Thymus (tissue), 11 donors: ENCODE data around the gene MXD1. TPM values are rescaled to one million over a fixed set of nuclear protein-coding genes. Genes with fewer than 3 reads are reported as not detected.

Experiments used
- DNase-seq, 9 donors: peaks; one replicate each; pipeline ENCODE4 v3.0.0-alpha.2; 2013; ENCODE audit warnings: low spot score in 9 of 9, low read depth in 6 of 9, missing footprints in 1 of 9
- H3K27ac ChIP-seq, 2 donors: one replicate each; pipeline ENCODE4 v1.5.1; 2013; ENCODE audit warnings: control low read depth in 1 of 2, low read depth in 1 of 2, low read length in 1 of 2, mild to moderate bottlenecking in 1 of 2, moderate library complexity in 1 of 2
- H3K27me3 ChIP-seq, 2 donors: one replicate each; pipeline ENCODE4 v1.5.1; 2013; ENCODE audit warnings: low read length in 1 of 2; ENCODE audit not compliant: control insufficient read depth in 2 of 2, insufficient read depth in 1 of 2
- H3K36me3 ChIP-seq, 2 donors: one replicate each; pipeline ENCODE4 v1.5.1; 2013; ENCODE audit warnings: low read length in 1 of 2, mild to moderate bottlenecking in 1 of 2, moderate library complexity in 1 of 2; ENCODE audit not compliant: control insufficient read depth in 2 of 2, insufficient read depth in 2 of 2
- H3K4me1 ChIP-seq, 2 donors: one replicate each; pipeline ENCODE4 v1.5.1; 2013; ENCODE audit warnings: low read length in 2 of 2; ENCODE audit not compliant: control insufficient read depth in 2 of 2, insufficient read depth in 2 of 2
- H3K4me3 ChIP-seq, 2 donors: one replicate each; pipeline ENCODE4 v1.5.1; 2013; ENCODE audit warnings: low read length in 2 of 2, control low read depth in 1 of 2, mild to moderate bottlenecking in 1 of 2
- H3K9me3 ChIP-seq, 2 donors: one replicate each; pipeline ENCODE4 v1.5.1; 2013; ENCODE audit warnings: low read length in 1 of 2, mild to moderate bottlenecking in 1 of 2; ENCODE audit not compliant: control insufficient read depth in 2 of 2, insufficient read depth in 1 of 2
- WGBS: extraction: QIAGEN DNeasy Blood & Tissue Kit; methylation state at CpG from one replicate; pipeline ENCODE4 v1.1.7; 2013; 5-methylcytosine and 5-hydroxymethylcytosine counted together
- polyA plus RNA-seq: library from polyadenylated mRNA; stranded (reverse); fragments of 200-250 nt; gene quantifications from one replicate; pipeline ENCODE4 v1.2.3, GENCODE V29; 2013
- total RNA-seq: library from RNA; stranded (reverse); fragments of 120-200 nt; gene quantifications from one replicate; pipeline ENCODE4 v1.2.4, GENCODE V29; 2013
- donor health status: healthy.

MXD1 gene
- total and polyA plus RNA-seq, 2 donors, result 12.7 to 12.8 TPM

DNA sequence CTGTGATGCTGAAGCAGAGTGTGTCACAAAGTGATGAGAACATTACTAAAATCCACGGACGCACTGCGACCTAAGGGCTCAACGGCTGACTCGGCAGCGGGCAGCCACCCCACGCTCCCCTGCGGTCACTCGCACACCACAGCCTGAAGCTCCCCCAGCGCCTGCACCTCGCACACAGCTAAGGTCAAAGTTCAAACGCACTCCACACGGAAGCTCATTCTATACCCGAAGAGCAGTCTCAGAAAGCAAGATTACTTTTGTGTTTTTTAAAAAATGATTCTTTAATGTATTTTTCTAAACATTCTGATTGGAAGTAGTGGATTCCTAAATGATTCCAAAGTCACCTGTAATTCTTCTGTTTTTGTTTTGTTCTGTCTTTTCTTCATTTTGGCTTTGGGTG, 24.8 kb downstream of the MXD1 start:
- no peaks in the 10 kb centered on the region for H3K27me3 ChIP-seq
- peaks cover 60 to 92% of the 10 kb centered on the region in 2 donors for H3K36me3 ChIP-seq
- peaks cover 5 to 19% of the 10 kb centered on the region in 2 donors for H3K4me1 ChIP-seq
- no peak overlapping the region for H3K27ac ChIP-seq
- H3K9me3 ChIP-seq, result no peaks in the 10 kb centered on the region
- no peak overlapping the region for H3K4me3 ChIP-seq
- no peak for DNase-seq
- 98% methylated on average over 14 of the region's 14 CpGs for WGBS

DNA sequence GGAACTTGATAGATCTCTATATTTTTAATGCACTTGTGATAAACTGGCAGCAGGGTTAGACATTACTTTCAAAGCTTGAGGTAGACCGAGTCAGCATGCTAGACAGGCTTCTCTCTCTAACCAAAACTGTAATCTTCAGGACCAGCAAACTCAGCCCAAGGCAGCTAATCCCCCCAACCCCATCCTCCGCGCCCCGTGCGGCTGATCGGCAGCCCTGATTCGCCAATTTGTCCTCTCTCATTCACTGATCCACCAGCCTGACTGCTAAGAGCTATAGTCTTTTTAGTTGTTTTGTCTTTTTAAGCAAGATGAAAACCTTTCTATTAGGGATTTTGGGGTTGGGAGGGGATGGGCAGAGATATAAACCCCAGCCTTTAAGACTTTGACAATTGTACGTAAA, 25.8 kb downstream of the MXD1 start:
- Histone ChIP-seq H3K4me1 (peaks cover 10 to 29% of the 10 kb centered on the region in 2 donors), H3K4me3 (no peak overlapping the region), H3K36me3 (peaks cover 53 to 83% of the 10 kb centered on the region in 2 donors), H3K27me3 (no peaks in the 10 kb centered on the region), H3K9me3 (no peaks in the 10 kb centered on the region), H3K27ac (no peak overlapping the region)
- 97% methylated on average over 8 of the region's 8 CpGs for WGBS
- DNase-seq, result no peak

DNA sequence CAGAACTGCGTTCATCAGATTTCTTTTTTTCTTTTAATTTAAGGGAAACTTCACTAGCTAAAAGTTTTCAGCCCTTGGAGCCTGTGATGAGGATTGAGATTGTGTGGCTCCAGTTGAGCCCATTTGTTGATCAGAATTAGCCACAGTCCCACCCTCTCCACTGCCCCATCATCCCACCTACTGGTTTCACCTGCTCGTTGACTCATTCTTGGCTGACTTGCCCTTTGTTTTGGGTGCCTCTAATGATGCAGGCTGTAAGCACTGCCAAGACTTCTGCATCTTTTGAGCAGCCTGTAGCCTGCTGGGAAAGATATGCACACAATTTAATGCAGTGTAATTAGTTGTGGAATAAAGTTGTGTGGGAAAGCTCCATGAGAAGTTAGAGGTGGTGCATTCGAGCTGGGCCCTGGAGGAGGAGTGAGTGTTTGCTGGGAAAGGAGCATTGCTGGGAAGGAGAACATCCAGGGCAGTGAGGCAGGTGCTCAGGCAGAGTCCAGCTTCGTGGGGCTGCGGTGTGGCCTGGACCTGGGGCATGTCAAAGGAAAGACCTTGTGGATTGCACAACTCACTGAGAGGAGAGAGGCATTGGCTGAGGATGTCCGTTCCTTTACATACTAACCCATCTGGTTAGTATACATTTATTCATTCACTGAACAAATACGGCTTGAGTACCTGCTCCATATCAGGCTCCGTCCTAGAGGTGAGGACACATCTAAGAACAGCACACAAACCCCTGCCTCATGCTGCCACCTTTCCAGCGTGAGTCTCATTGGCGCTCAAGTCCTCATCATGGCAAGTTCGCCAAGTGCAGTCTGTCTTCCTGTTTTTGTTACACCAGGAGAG, 28.3 kb downstream of the MXD1 start:
- no peak for DNase-seq
- H3K27me3 ChIP-seq, result no peaks in the 10 kb centered on the region
- peak overlapping the region in 1 of 2 donors; percentile 26 for H3K27ac ChIP-seq
- peaks cover 33 to 54% of the 10 kb centered on the region in 2 donors for H3K4me1 ChIP-seq
- H3K9me3 ChIP-seq, result no peaks in the 10 kb centered on the region
- peaks cover 31 to 58% of the 10 kb centered on the region in 2 donors for H3K36me3 ChIP-seq
- H3K4me3 ChIP-seq, result no peak overlapping the region
- WGBS, result 97% methylated on average over 11 of the region's 11 CpGs

DNA sequence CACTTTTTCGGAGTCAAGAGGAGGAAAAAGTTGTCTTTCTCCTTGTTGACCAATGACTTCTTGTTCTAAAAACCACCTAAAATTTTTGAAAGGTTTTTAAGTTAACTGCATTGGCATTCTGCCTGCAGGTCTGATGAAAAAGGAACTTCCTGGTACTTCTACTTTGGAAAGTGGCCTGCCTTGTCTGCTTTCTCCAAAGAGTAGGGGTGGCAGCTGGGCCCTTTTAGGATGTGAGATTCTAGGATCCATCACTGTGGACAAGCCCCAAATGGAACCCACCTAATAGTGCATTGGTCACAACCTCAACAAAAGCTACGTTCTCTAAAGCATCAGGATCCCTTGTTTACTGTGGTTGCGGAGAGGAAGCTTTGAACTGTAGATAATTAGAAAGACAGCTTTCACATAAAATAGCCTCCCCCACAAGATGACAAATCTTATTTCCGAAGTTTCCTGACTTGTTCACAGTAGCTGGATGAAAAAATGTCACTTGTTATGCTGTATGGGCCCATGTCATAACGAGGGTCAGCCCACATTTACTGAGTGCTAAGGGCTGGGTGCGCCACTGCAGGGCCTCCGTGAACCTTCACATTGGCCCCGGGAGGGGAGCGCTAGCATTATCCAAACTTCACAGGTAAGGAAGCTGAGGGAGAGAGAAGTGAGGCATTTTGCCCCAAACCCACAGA, 29.1 kb downstream of the MXD1 start:
- no peak for DNase-seq
- Histone ChIP-seq H3K27ac (peak overlapping the region in 1 of 2 donors; percentile 26), H3K36me3 (peaks cover 23 to 50% of the 10 kb centered on the region in 2 donors)

DNA sequence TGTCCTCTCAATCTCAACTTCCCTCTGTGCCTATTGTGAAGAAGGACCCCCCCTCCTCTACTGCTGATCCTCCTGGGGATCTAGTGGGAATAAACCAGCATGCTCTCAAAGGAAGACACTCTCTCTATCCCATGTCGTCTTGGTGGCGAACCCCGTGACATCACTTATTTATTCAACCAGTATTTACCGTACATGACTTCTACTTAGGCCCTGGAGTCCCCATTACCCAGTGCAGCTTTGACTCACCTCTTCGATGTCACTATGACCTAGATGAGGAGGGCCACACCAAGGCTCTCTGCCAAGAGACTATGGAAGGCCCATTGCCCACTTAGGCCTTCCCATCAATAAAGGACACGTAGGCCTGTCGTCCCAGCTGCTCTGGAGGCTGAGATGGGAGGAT, 29.8 kb downstream of the MXD1 start:
- DNase-seq, result no peak
- Histone ChIP-seq H3K9me3 (no peaks in the 10 kb centered on the region), H3K4me3 (no peak overlapping the region), H3K36me3 (peaks cover 19 to 44% of the 10 kb centered on the region in 2 donors), H3K27me3 (no peaks in the 10 kb centered on the region), H3K4me1 (peaks cover 33 to 66% of the 10 kb centered on the region in 2 donors), H3K27ac (no peak overlapping the region)
- WGBS, result 98% methylated on average over 7 of the region's 7 CpGs

More for the DNA sequence above, 29.1 kb downstream of the MXD1 start:
- Histone ChIP-seq H3K9me3 (no peaks in the 10 kb centered on the region), H3K4me1 (peaks cover 33 to 62% of the 10 kb centered on the region in 2 donors), H3K4me3 (no peak overlapping the region), H3K27me3 (no peaks in the 10 kb centered on the region)
- 60% methylated on average over 9 of the region's 9 CpGs for WGBS

DNA sequence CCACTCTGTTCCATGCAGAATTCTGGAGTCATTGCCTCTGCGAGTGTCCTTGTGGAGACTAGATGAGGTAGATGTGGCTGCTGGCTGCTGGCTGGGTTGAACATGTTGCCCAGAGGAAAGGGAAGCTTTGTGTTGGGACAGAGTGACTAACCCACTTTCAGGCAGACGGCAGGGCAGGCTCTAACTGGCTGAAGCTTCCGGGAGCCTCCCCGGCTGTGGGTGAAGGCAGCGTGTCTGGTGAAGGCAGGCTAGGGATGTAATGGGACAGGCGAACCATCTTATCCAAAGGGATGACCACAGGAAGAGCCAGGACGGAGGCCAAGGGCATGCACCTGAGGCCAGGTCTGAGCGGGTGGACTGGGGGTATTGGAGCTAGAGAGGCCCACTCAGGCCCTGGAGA, 30.5 kb downstream of the MXD1 start:
- Histone ChIP-seq H3K27ac (peak overlapping the region in 1 of 2 donors; percentile 94), H3K4me3 (no peak overlapping the region), H3K27me3 (no peaks in the 10 kb centered on the region), H3K36me3 (peaks cover 18 to 37% of the 10 kb centered on the region in 2 donors), H3K9me3 (no peaks in the 10 kb centered on the region), H3K4me1 (peaks cover 33 to 66% of the 10 kb centered on the region in 2 donors)
- WGBS, result 86% methylated on average over 8 of the region's 8 CpGs
- peak in 1 of 9 donors; percentile 31 for DNase-seq

DNA sequence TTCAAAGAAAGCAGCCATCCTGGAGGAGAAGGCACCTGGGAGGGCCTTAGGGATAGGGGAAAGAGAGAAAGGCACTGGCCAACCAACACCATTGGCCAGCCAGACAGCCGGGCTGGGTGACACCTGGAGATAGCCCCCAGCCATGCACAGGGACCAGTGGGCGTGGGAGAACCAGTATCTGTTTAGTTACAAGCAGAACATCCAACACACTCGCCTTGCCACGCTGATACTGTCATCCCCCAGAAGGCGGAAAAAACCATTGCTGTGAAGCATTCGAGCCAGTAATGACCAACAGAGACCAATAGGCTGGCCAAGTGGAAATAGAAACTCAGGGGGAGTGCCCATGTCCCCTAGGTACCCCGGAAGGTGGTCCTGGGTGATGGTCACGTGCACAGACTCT, 31.0 kb downstream of the MXD1 start:
- Histone ChIP-seq H3K36me3 (peaks cover 14 to 33% of the 10 kb centered on the region in 2 donors), H3K4me3 (no peak overlapping the region), H3K4me1 (peaks cover 33 to 66% of the 10 kb centered on the region in 2 donors), H3K9me3 (no peaks in the 10 kb centered on the region), H3K27me3 (no peaks in the 10 kb centered on the region), H3K27ac (peak overlapping the region; percentile 84 to 94)
- no peak for DNase-seq
- 89% methylated on average over 8 of the region's 8 CpGs for WGBS

DNA sequence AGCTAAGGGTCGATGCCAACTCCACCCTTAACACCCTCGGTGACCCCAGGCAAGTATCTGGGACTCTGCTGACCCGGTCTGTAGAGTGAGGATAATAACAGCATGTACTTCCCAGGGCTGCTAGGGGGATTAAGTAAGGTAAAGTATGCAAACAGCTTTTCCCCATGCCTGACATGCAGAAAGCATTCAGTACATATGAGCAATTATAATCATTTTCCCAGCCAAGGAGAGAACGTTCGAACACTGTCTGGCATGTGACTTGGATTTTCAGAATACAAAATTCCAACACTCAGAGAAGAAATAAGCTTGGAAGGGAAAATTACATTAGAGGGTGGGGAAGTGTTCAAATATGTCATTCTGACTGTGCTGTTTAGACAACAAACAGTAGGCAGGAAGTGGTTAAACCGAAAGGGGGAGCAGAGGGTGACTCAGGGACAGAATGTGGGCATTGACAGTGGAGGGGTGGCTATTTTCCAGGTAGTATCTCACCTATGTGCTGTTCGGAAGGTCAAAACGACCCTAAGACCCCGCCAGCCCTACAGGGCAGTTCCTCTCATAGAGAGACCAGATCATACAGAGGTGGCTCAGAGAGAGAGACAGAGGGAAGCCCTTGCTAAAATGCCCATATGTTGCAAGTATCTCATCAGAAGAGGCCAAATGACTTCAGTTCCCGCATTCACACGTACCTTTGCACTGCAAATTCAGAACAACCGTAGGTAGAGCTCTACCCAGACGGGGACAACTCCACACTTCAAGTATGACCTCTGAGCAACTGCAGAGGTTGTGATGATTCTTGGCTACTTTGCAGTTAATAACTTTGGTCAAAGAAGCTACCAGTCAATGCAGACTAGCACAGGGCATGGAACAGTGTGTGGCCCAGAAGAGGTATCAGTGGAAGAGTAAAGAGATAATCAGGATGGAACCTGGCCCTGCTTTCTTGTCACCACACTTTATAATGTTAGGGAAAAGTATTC, 31.7 kb downstream of the MXD1 start:
- Histone ChIP-seq H3K9me3 (no peaks in the 10 kb centered on the region), H3K4me3 (peak overlapping the region in 1 of 2 donors; percentile 2), H3K4me1 (peaks cover 33 to 66% of the 10 kb centered on the region in 2 donors), H3K27ac (peak overlapping the region; percentile 84 to 94), H3K36me3 (peaks cover 9 to 26% of the 10 kb centered on the region in 2 donors), H3K27me3 (no peaks in the 10 kb centered on the region)
- peak; percentile 52 to 92 (median 77) for DNase-seq
- WGBS, result 35% methylated on average over 13 of the region's 13 CpGs
